CD1c-positive myeloid dendritic cell (primary cell): ENCODE data around the gene TDRD5.
"Not testable (repeated sequence)": the region's sequence is repeated elsewhere in the genome, so short reads cannot be mapped to it uniquely, and the experiment has no call there.

ENCODE experiments used
- DNase-seq: peaks from one replicate; pipeline ENCODE4 v3.0.0-alpha.2; 2016; ENCODE audit errors: extremely low spot score

The TDRD5 gene

GRCh38 chr1:179601093-179601492 lies 9.5 kb downstream of the TDRD5 start:
- no peak for DNase-seq

GRCh38 chr1:179612361-179612760 lies 20.7 kb downstream of the TDRD5 start:
- DNase-seq, result no peak

DNA sequence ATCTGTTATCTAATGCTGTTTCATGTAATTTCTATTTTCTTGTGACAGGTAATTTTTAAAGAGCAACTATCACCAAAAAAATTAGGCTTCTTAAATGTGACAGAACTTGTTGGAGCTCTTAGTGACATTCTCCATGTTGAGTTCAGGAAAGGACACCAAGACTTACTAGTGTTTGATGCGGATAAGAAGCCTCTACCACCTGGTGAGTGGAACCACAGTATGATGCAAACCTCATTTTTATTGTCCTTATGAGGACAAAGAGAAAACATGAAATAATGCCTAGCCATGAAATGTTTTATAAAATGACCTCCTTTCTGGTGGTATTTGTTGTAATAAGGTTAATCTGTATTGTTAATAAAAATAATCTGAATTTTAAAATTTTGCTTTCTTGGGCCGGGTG lies 39.1 kb downstream of the TDRD5 start:
- DNase-seq, result no peak

DNA sequence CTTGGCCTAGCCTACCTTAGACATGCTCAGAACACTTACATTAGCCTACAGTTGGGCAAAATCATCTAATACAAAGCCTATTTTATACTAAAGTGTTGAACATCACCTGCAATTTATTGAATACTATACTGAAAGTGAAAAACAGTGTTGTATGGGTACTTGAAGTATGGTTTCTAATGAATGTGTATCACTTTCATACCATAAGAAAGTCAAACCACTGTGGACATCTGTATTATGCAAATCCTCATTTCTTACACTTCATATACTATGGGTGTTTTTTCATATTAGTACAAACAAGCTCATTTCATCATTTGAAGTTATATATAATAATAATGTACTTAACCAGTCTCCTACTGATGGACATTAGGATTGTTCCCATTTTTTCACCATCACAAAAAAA lies 41.2 kb downstream of the TDRD5 start:
- no peak for DNase-seq

DNA sequence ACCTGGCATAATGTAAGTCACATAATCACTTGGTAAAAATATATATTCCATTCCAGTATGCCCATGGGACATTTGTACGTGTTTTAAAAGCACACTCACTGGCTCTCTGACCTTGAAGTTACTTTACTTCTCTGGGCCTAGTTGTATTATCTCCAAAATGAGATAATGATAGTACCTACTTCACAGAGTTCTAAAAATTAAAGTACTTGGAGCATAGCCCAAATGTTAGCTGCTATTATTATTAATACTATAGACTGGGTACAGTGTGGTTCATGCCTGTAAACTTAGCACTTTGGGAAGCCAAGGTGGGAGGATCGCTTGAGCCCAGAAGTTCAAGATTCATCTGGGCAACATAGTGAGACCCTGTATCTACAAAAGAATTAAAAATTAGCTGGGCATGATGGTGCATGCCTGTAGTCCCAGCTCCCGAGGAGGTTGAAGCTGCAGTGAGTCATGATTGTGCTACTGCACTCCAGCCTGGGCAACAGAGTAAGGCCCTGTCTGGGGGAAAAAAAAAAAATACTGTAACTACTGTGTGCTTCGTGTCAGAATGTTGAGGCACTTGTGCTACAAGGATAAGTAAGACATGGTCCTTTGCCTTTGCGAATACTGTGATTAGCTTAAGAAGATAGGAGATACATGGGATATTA lies 45.7 kb downstream of the TDRD5 start:
- DNase-seq, result no peak

DNA sequence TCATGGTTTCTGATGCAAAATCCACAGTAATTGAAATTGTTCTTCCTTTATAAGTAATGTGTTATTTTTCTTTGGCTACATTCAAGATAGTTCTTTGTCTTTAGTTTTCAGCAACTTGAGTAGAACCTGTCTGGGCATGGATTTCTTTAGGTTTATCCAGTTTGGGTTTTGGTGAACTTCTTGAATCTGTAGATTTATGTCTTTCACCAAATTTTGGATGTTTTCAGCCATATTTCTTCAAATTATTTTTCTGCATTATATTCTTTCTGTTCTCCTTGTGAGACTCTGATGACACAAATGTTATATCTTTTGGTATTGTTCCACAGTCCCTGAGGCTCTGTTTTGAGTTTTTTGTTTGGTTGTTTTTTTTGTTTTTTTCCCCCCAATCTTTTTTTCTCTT lies 69.4 kb downstream of the TDRD5 start:
- no peak for DNase-seq

GRCh38 chr1:179663810-179664209 lies 72.2 kb downstream of the TDRD5 start:
- DNase-seq, result no peak

GRCh38 chr1:179677882-179678281 lies 86.2 kb downstream of the TDRD5 start:
- no peak for DNase-seq

- not testable (repeated sequence) for DNase-seq
Observed at GRCh38 chr1:179694530-179694929, 102.9 kb downstream of the TDRD5 start.

DNA sequence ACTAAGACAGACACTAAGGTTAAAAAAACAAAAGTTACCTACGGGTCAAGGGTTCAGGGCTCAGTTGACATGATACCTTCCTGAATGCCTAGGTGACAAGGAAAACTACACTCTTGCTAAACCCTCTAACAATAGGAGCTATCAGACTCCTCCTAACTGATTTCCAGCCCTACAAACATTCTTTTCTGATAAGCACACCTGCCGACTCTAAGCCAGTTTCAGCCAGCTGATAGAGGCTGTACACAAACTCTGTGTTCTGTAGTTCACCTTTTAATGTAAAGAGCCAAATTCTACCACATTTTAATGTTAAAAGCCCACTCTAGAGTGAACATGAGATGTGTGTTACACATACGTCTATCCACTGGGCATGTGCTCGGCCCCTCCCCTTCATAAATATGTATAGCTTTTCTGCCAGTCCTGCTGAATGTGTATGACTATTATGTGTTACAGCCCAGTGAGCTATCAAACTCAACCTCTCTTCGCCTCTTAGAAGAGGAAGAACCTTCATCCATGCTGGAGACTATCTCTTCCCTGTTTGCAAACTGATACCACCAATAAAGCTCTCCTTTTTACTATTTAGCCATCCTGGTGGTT lies 111.4 kb downstream of the TDRD5 start:
- no peak for DNase-seq

- DNase-seq, result peak; percentile 52
Observed at GRCh38 chr1:179706339-179706941, 114.8 kb downstream of the TDRD5 start.

GRCh38 chr1:179707406-179707805 lies 115.8 kb downstream of the TDRD5 start:
- no peak for DNase-seq

DNA sequence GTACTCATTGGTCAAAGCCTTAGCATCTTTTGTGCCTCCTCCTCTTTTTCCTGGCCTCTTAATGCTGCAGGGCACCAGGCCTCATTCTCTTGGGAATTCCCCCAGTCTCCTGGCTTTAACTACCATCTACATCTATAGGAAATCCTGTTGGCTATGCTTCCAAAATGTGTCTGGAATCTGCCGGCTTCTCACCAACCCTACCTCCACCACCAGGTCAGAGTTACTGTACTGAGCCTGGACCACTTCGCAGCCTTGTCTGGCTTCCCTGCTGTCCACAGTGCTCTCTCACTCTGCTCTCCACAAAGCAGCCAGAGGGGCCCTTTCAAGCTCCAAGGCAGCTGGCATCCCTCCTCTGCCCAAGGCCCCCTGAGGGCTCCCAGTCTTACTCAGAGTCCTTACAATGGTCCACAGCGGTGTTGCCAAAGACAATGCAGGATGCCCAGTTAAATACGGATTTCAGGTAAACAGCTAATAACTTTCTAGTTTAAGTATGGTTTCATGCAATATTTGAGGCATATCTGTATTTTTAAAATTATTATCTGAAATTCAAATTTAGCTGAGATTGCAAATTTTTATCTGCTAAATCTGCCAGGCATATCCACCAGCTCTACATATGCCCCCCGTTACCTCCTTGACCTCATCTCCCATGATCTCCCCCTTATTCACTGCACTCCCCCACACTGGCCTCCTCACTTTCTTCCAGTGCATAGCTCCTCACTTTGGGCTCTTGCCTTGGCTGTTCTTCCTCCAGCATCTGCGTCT lies 117.0 kb downstream of the TDRD5 start:
- DNase-seq, result no peak

GRCh38 chr1:179709841-179710329 lies 118.3 kb downstream of the TDRD5 start:
- DNase-seq, result no peak

GRCh38 chr1:179714159-179714558 lies 122.5 kb downstream of the TDRD5 start:
- DNase-seq, result no peak

DNA sequence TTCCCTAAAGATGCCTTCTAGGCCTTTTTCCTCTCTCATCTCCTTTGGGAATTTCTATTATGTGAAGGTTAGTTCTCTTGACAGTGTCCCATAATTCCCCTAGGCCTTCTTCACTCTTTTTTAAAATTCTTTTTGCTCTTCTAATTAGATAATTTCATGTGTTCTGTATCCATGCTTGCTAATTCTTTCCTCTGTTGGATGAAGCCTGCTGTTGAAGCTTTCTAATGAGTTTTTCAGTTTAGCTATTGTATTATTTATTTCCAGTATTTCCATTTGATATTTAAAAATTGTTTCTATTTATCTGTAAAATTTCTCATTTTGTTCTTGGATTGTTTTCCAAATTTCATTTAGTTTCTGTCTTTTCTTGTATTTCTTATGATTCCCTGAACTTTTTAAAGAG lies 123.0 kb downstream of the TDRD5 start:
- no peak for DNase-seq

DNA sequence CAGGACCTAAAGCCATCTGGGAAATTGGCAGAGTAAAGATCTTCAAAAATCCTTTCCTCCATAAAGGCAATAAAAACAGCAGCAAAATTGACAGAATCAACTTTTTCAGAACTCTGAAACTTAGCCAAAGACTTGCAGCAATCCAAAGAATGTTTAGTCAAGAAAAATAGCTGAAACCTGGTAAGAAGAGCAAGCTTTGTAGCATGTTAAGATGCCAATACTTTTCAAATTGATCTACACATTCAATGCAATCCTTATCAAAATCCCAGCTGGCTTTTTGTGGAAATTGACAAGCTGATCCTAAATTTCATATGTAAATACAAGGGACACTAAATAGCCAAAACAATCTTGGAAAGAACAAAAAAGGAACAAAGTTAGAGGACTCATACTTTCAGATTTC lies 127.6 kb downstream of the TDRD5 start:
- DNase-seq, result no peak

- no peak for DNase-seq
Observed at GRCh38 chr1:179728271-179728670, 136.6 kb downstream of the TDRD5 start.

- DNase-seq, result no peak
Observed at GRCh38 chr1:179729881-179730280, 138.2 kb downstream of the TDRD5 start.

- DNase-seq, result no peak
Observed at GRCh38 chr1:179731643-179732042, 140.0 kb downstream of the TDRD5 start.
